Measurements from ENCODE around the gene DYRK3. TPM values are rescaled to one million over a fixed set of nuclear protein-coding genes. Genes with fewer than 3 reads are reported as not detected.

The DYRK3 gene
- total RNA-seq, 1 donor from 2014 or later = 5.9 TPM

GRCh38 chr1:206651958-206652890, 16.9 kb downstream of the DYRK3 start:
- no peaks in the 10 kb centered on the region for H3K27me3 ChIP-seq
- no peaks in the 10 kb centered on the region for H3K4me1 ChIP-seq
- intact Hi-C loops (cut with DNase I) = no loop called here
- H3K27ac ChIP-seq = no peak overlapping the region
- H3K9me3 ChIP-seq = no peaks in the 10 kb centered on the region
- DNase-seq (ENCODE audit: extremely low spot score in 2 of 2) = no peak
- H3K4me3 ChIP-seq = no peak overlapping the region
- H3K36me3 ChIP-seq = peaks cover 0 to 14% of the 10 kb centered on the region in 2 donors
- TF ChIP-seq POLR2AphosphoS5 (IDR thresholded peaks at IDR 0.05; ENCODE audit: insufficient read depth in 1 of 2, low read depth in 1 of 2) (no peak), CTCF (IDR thresholded peaks at IDR 0.05) (no peak)

GRCh38 chr1:206653715-206654459, 18.6 kb downstream of the DYRK3 start:
- no peak for DNase-seq (ENCODE audit: extremely low spot score in 2 of 2)

DNA sequence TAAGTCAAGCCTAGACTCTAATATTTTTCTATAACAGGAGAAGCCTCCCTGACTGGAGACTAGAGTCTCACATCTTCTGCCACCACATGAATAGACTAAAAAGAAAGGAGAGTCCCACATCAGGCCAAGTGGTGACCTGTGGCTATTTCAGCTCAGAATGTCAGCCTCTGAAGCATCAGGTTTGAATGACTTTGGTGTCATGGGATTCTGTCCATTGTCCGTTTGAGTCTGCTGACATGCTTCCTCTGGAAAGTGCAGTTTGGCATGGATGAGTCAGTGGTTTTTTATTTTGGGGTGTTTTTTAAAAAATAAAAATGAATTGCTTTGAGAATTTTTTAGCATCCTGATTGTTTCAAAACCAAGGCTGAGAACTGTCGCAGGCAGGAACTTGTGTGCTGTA, 19.5 kb downstream of the DYRK3 start:
- intact Hi-C loops (cut with DNase I) = no loop called here
- Histone ChIP-seq H3K36me3 (no peaks in the 10 kb centered on the region), H3K27ac (no peak overlapping the region), H3K9me3 (no peaks in the 10 kb centered on the region), H3K4me3 (no peak overlapping the region), H3K27me3 (peaks cover 4% of the 10 kb centered on the region), H3K4me1 (peaks cover 6% of the 10 kb centered on the region)
- DNase-seq (ENCODE audit: extremely low spot score in 2 of 2) = no peak
- TF ChIP-seq POLR2A (IDR thresholded peaks at IDR 0.05) = no peak

More at GRCh38 chr1:206653715-206654459, 18.6 kb downstream of the DYRK3 start:
- intact Hi-C loops (cut with DNase I) = no loop called here
- peaks cover 6% of the 10 kb centered on the region for H3K4me1 ChIP-seq
- no peaks in the 10 kb centered on the region for H3K9me3 ChIP-seq
- H3K4me3 ChIP-seq = no peak overlapping the region
- peaks cover 4% of the 10 kb centered on the region for H3K27me3 ChIP-seq
- H3K27ac ChIP-seq = no peak overlapping the region
- no peak for TF ChIP-seq CTCF (IDR thresholded peaks at IDR 0.05)
- TF ChIP-seq POLR2AphosphoS5 (IDR thresholded peaks at IDR 0.05; ENCODE audit: insufficient read depth in 1 of 2, low read depth in 1 of 2) = no peak
- TF ChIP-seq POLR2A (IDR thresholded peaks at IDR 0.05) = no peak
- H3K36me3 ChIP-seq = no peaks in the 10 kb centered on the region

- TF ChIP-seq POLR2A (IDR thresholded peaks at IDR 0.05) (no peak), POLR2AphosphoS5 (IDR thresholded peaks at IDR 0.05; ENCODE audit: insufficient read depth in 1 of 2, low read depth in 1 of 2) (no peak), CTCF (IDR thresholded peaks at IDR 0.05) (no peak)
- Histone ChIP-seq H3K4me3 (no peak overlapping the region), H3K9me3 (no peaks in the 10 kb centered on the region), H3K4me1 (peaks cover 6% of the 10 kb centered on the region), H3K27ac (no peak overlapping the region), H3K36me3 (no peaks in the 10 kb centered on the region), H3K27me3 (peaks cover 4% of the 10 kb centered on the region)
- DNase-seq (ENCODE audit: extremely low spot score in 2 of 2) = no peak
- intact Hi-C loops (cut with DNase I) = no loop called here
Observed at GRCh38 chr1:206655471-206655882, 20.1 kb downstream of the DYRK3 start.

DNA sequence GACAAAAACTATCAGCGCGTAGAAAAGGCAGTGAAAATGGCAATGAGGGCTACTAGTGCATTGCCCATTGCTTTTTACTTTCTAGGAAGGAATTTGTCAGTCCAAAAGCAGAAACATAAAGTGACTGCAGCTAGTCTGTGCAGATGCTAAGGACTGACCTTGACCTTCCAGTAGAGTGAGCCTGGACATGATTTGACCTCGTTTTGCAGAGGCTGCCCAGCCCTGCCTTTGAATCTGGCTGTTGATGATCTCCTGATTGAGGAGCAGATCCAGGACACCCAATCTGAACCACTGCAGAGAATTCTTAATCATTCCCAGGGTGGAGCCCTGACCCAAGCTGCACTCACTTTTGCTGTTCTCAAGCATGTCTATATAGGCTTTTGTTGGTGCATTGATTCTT, 21.6 kb downstream of the DYRK3 start:
- intact Hi-C loops (cut with DNase I) = no loop called here
- H3K4me1 ChIP-seq = peaks cover 6% of the 10 kb centered on the region
- no peaks in the 10 kb centered on the region for H3K9me3 ChIP-seq

More for the DNA sequence above, 21.6 kb downstream of the DYRK3 start:
- no peak for DNase-seq (ENCODE audit: extremely low spot score in 2 of 2)
- Histone ChIP-seq H3K4me3 (no peak overlapping the region), H3K36me3 (no peaks in the 10 kb centered on the region), H3K27me3 (peaks cover 4% of the 10 kb centered on the region), H3K27ac (no peak overlapping the region)
- TF ChIP-seq POLR2A (IDR thresholded peaks at IDR 0.05) (no peak), POLR2AphosphoS5 (IDR thresholded peaks at IDR 0.05; ENCODE audit: insufficient read depth in 1 of 2, low read depth in 1 of 2) (no peak), CTCF (IDR thresholded peaks at IDR 0.05) (no peak)

Measured in vagina (tissue), 2 donors.